H1 (cell line): ENCODE data around the gene FAM149B1. TPM values are rescaled to one million over a fixed set of nuclear protein-coding genes. Genes with fewer than 3 reads are reported as not detected.

Experiments
- E2F6 ChIP-seq: IDR thresholded peaks from 2 replicates; pipeline ENCODE4 v1.6.1; 2012; ENCODE audit warnings: inconsistent platforms
- RFX5 ChIP-seq: IDR thresholded peaks from 2 replicates; pipeline ENCODE4 v1.6.1; 2011; ENCODE audit warnings: low read depth, low read length, improper control_type of control experiment, borderline replicate concordance
- SRF ChIP-seq: IDR thresholded peaks from 2 replicates; pipeline ENCODE4 v1.6.1; 2011; ENCODE audit warnings: mild to moderate bottlenecking, low read depth, low read length, moderate library complexity
- polyA plus RNA-seq, 7 experiments: library from polyadenylated mRNA; depleted of rRNA in 3 of 7; stranded (reverse) in 5 of 7; unstranded in 2 of 7; fragments of >200 nt in 5 of 7; fragments of 200-250 nt in 2 of 7; gene quantifications; 1 replicate in 5 of 7; 2 replicates in 1 of 7; 4 replicates in 1 of 7; pipeline versions ENCODE4 v1.2.1 to v1.2.3, GENCODE V29; 2011 to 2013; ENCODE audit warnings: missing spikeins in 2 of 7, mixed read lengths in 2 of 7
- total RNA-seq: library from RNA; stranded (reverse); fragmentation: NEBNext Ultra II Directional; extraction: Animal tissue kit (Norgen Biotek cat#: 25700); gene quantifications from 2 replicates; pipeline ENCODE4 v1.2.1, GENCODE V29; 2021
- TF ChIP-seq, protein P1 (sequence below): fragments of 300-600 bp; sonication (generic); IDR thresholded peaks from 2 replicates; pipeline ENCODE4 v1.7.1; 2012; ENCODE audit warnings: low read length, moderate library complexity, mild to moderate bottlenecking, inconsistent platforms; ENCODE audit not compliant: insufficient replicate concordance

Gene FAM149B1
- total and polyA plus RNA-seq, 2 of the 8 experiments (the other 6 are each of a cell fraction or from before 2014, with no cell fraction given) = 16.8 to 21.9 TPM

GRCh38 chr10:73163096-73163495 is 4.8 kb upstream of the FAM149B1 start (continued):
- TF ChIP-seq, protein P1, sequence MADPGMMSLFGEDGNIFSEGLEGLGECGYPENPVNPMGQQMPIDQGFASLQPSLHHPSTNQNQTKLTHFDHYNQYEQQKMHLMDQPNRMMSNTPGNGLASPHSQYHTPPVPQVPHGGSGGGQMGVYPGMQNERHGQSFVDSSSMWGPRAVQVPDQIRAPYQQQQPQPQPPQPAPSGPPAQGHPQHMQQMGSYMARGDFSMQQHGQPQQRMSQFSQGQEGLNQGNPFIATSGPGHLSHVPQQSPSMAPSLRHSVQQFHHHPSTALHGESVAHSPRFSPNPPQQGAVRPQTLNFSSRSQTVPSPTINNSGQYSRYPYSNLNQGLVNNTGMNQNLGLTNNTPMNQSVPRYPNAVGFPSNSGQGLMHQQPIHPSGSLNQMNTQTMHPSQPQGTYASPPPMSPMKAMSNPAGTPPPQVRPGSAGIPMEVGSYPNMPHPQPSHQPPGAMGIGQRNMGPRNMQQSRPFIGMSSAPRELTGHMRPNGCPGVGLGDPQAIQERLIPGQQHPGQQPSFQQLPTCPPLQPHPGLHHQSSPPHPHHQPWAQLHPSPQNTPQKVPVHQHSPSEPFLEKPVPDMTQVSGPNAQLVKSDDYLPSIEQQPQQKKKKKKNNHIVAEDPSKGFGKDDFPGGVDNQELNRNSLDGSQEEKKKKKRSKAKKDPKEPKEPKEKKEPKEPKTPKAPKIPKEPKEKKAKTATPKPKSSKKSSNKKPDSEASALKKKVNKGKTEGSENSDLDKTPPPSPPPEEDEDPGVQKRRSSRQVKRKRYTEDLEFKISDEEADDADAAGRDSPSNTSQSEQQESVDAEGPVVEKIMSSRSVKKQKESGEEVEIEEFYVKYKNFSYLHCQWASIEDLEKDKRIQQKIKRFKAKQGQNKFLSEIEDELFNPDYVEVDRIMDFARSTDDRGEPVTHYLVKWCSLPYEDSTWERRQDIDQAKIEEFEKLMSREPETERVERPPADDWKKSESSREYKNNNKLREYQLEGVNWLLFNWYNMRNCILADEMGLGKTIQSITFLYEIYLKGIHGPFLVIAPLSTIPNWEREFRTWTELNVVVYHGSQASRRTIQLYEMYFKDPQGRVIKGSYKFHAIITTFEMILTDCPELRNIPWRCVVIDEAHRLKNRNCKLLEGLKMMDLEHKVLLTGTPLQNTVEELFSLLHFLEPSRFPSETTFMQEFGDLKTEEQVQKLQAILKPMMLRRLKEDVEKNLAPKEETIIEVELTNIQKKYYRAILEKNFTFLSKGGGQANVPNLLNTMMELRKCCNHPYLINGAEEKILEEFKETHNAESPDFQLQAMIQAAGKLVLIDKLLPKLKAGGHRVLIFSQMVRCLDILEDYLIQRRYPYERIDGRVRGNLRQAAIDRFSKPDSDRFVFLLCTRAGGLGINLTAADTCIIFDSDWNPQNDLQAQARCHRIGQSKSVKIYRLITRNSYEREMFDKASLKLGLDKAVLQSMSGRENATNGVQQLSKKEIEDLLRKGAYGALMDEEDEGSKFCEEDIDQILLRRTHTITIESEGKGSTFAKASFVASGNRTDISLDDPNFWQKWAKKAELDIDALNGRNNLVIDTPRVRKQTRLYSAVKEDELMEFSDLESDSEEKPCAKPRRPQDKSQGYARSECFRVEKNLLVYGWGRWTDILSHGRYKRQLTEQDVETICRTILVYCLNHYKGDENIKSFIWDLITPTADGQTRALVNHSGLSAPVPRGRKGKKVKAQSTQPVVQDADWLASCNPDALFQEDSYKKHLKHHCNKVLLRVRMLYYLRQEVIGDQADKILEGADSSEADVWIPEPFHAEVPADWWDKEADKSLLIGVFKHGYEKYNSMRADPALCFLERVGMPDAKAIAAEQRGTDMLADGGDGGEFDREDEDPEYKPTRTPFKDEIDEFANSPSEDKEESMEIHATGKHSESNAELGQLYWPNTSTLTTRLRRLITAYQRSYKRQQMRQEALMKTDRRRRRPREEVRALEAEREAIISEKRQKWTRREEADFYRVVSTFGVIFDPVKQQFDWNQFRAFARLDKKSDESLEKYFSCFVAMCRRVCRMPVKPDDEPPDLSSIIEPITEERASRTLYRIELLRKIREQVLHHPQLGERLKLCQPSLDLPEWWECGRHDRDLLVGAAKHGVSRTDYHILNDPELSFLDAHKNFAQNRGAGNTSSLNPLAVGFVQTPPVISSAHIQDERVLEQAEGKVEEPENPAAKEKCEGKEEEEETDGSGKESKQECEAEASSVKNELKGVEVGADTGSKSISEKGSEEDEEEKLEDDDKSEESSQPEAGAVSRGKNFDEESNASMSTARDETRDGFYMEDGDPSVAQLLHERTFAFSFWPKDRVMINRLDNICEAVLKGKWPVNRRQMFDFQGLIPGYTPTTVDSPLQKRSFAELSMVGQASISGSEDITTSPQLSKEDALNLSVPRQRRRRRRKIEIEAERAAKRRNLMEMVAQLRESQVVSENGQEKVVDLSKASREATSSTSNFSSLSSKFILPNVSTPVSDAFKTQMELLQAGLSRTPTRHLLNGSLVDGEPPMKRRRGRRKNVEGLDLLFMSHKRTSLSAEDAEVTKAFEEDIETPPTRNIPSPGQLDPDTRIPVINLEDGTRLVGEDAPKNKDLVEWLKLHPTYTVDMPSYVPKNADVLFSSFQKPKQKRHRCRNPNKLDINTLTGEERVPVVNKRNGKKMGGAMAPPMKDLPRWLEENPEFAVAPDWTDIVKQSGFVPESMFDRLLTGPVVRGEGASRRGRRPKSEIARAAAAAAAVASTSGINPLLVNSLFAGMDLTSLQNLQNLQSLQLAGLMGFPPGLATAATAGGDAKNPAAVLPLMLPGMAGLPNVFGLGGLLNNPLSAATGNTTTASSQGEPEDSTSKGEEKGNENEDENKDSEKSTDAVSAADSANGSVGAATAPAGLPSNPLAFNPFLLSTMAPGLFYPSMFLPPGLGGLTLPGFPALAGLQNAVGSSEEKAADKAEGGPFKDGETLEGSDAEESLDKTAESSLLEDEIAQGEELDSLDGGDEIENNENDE = no peak
- TF ChIP-seq E2F6 (no peak), RFX5 (no peak), SRF (no peak)
